Measurements from ENCODE around the gene NFE2L2. TPM values are rescaled to one million over a fixed set of nuclear protein-coding genes. Genes with fewer than 3 reads are reported as not detected.

The NFE2L2 gene
- total RNA-seq, 1 donor from 2014 or later, result 100 TPM

- Mint-ChIP-seq H3K27ac (ENCODE audit: unreplicated experiment) (peak overlapping the region; percentile 95), H3K4me3 (ENCODE audit: unreplicated experiment) (no peak overlapping the region), H3K27me3 (ENCODE audit: unreplicated experiment) (no peaks in the 10 kb centered on the region), H3K4me1 (ENCODE audit: unreplicated experiment) (peaks cover 77% of the 10 kb centered on the region), H3K9me3 (ENCODE audit: unreplicated experiment) (no peaks in the 10 kb centered on the region), H3K36me3 (ENCODE audit: unreplicated experiment) (peaks cover 7% of the 10 kb centered on the region)
- no peak for TF ChIP-seq CTCF (IDR thresholded peaks at IDR 0.05)
- DNase-seq (ENCODE audit: extremely low spot score, unreplicated experiment), result no peak
Measured at GRCh38 chr2:177246000-177246399, 18.5 kb downstream of the NFE2L2 start.

GRCh38 chr2:177245010-177245422 lies 19.5 kb downstream of the NFE2L2 start:
- Mint-ChIP-seq H3K9me3 (ENCODE audit: unreplicated experiment) (no peaks in the 10 kb centered on the region), H3K4me3 (ENCODE audit: unreplicated experiment) (peak overlapping the region; percentile 52), H3K36me3 (ENCODE audit: unreplicated experiment) (peaks cover 11% of the 10 kb centered on the region), H3K27ac (ENCODE audit: unreplicated experiment) (peak overlapping the region; percentile 95), H3K27me3 (ENCODE audit: unreplicated experiment) (no peaks in the 10 kb centered on the region), H3K4me1 (ENCODE audit: unreplicated experiment) (peaks cover 77% of the 10 kb centered on the region)
- DNase-seq (ENCODE audit: extremely low spot score, unreplicated experiment), result no peak
- no peak for TF ChIP-seq CTCF (IDR thresholded peaks at IDR 0.05)

DNA sequence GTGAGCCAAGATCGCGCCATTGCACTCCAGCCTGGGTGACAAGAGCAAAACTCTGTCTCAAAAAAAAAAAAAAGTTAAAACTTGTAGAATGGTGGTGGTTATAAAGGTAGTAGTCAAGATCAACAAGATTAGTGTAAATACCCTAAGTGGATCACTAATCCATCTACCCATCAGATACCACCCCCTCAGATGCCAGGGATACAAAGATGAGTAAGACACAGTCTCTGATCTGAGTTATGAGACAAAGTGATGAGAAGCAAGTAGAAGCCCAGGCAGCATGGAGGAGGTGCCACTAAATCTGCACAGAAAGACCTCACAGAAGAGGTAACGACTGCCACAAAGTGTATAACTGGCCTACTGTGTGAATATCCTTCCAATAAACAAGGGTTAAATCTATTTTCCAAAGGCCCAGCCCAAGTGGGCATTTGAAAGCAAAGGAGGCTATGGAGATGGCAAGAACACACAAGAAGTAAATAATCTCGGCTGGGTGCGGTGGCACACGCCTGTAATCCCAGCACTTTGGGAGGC lies 20.2 kb downstream of the NFE2L2 start:
- H3K27ac Mint-ChIP-seq (ENCODE audit: unreplicated experiment), result peak overlapping the region; percentile 95
- peak overlapping the region; percentile 29 for H3K4me3 Mint-ChIP-seq (ENCODE audit: unreplicated experiment)
- peaks cover 10% of the 10 kb centered on the region for H3K36me3 Mint-ChIP-seq (ENCODE audit: unreplicated experiment)
- H3K27me3 Mint-ChIP-seq (ENCODE audit: unreplicated experiment), result no peaks in the 10 kb centered on the region
- no peak for TF ChIP-seq CTCF (IDR thresholded peaks at IDR 0.05)
- H3K4me1 Mint-ChIP-seq (ENCODE audit: unreplicated experiment), result peaks cover 83% of the 10 kb centered on the region
- DNase-seq (ENCODE audit: extremely low spot score, unreplicated experiment), result no peak
- no peaks in the 10 kb centered on the region for H3K9me3 Mint-ChIP-seq (ENCODE audit: unreplicated experiment)

GRCh38 chr2:177243476-177243875 lies 21.1 kb downstream of the NFE2L2 start:
- H3K27ac Mint-ChIP-seq (ENCODE audit: unreplicated experiment), result peak overlapping the region; percentile 97
- no peak for TF ChIP-seq CTCF (IDR thresholded peaks at IDR 0.05)

DNA sequence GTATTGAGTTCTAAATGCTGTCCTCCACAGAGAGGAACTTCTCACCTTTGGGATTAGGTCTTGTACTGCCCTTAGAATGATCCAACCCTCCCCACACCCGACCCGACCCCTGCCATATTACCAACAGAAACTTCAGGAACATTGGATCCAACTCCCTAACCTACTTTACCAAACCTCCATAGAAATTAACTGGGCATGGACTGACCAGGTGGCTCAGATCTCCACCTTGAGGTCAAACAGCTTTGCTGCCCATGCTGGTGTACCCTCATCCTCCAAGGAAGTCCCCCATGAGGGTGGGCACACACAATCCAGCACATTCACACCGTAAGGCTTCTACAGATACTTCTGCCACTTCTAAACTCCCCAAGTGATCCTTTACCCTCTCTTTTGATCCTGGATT lies 21.5 kb downstream of the NFE2L2 start:
- H3K27ac Mint-ChIP-seq (ENCODE audit: unreplicated experiment), result peak overlapping the region; percentile 97
- peaks cover 7% of the 10 kb centered on the region for H3K36me3 Mint-ChIP-seq (ENCODE audit: unreplicated experiment)
- no peaks in the 10 kb centered on the region for H3K9me3 Mint-ChIP-seq (ENCODE audit: unreplicated experiment)
- H3K4me1 Mint-ChIP-seq (ENCODE audit: unreplicated experiment), result peaks cover 90% of the 10 kb centered on the region
- no peak for DNase-seq (ENCODE audit: extremely low spot score, unreplicated experiment)
- no peaks in the 10 kb centered on the region for H3K27me3 Mint-ChIP-seq (ENCODE audit: unreplicated experiment)
- H3K4me3 Mint-ChIP-seq (ENCODE audit: unreplicated experiment), result peak overlapping the region; percentile 60
- TF ChIP-seq CTCF (IDR thresholded peaks at IDR 0.05), result no peak

More at GRCh38 chr2:177243476-177243875, 21.1 kb downstream of the NFE2L2 start:
- DNase-seq (ENCODE audit: extremely low spot score, unreplicated experiment), result no peak
- no peaks in the 10 kb centered on the region for H3K9me3 Mint-ChIP-seq (ENCODE audit: unreplicated experiment)
- no peaks in the 10 kb centered on the region for H3K27me3 Mint-ChIP-seq (ENCODE audit: unreplicated experiment)
- peaks cover 7% of the 10 kb centered on the region for H3K36me3 Mint-ChIP-seq (ENCODE audit: unreplicated experiment)
- peaks cover 86% of the 10 kb centered on the region for H3K4me1 Mint-ChIP-seq (ENCODE audit: unreplicated experiment)
- H3K4me3 Mint-ChIP-seq (ENCODE audit: unreplicated experiment), result peak overlapping the region; percentile 60
